SK-N-SH (cell line): Measurements from ENCODE around the gene DDX39B.

ENCODE experiments used
- EP300 ChIP-seq, 2 experiments: IDR thresholded peaks; 2 replicates each; pipeline versions ENCODE4 v1.4.0 to v1.6.1; 2012; ENCODE audit warnings: borderline replicate concordance in 1 of 2, low read depth in 1 of 2, low read length in 1 of 2
- EZH2phosphoT487 ChIP-seq: fragments of 200-600 bp; sonication (generic); IDR thresholded peaks from 2 replicates; pipeline ENCODE4 v1.6.1; 2017; ENCODE audit warnings: low read depth, mixed run types, mild to moderate bottlenecking, antibody characterized with exemption, moderate library complexity, borderline replicate concordance
- GABPA ChIP-seq: IDR thresholded peaks from 2 replicates; pipeline ENCODE4 v1.4.0; 2012; ENCODE audit warnings: low read depth, mild to moderate bottlenecking
- MXI1 ChIP-seq: IDR thresholded peaks from 2 replicates; pipeline ENCODE4 v1.6.1; 2012; ENCODE audit warnings: mild to moderate bottlenecking, low read depth, low read length, improper control_type of control experiment
- NFIC ChIP-seq: IDR thresholded peaks from 2 replicates; pipeline ENCODE4 v1.4.0; 2012; ENCODE audit warnings: borderline replicate concordance
- RAD21 ChIP-seq: IDR thresholded peaks from 2 replicates; pipeline ENCODE4 v1.6.1; 2012; ENCODE audit warnings: mild to moderate bottlenecking, low read length
- RCOR1 ChIP-seq: fragments of 150-350 bp; IDR thresholded peaks from 2 replicates; pipeline ENCODE4 v1.6.1; 2017; ENCODE audit warnings: antibody characterized with exemption, low read length
- SIN3A ChIP-seq: IDR thresholded peaks from 2 replicates; pipeline ENCODE4 v1.6.1; 2012; ENCODE audit warnings: low read depth, mild to moderate bottlenecking, low read length, moderate library complexity, borderline replicate concordance
- SMC3 ChIP-seq: IDR thresholded peaks from 2 replicates; pipeline ENCODE4 v1.6.1; 2012; ENCODE audit warnings: low read depth, low read length, improper control_type of control experiment
- TCF12 ChIP-seq: IDR thresholded peaks from 2 replicates; pipeline ENCODE4 v1.4.0; 2012
- TEAD4 ChIP-seq: IDR thresholded peaks from 2 replicates; pipeline ENCODE4 v1.4.0; 2012; ENCODE audit warnings: mild to moderate bottlenecking, borderline replicate concordance; ENCODE audit not compliant: insufficient read depth
- TF ChIP-seq, protein P1 (sequence below): fragments of 200-600 bp; sonication (generic); IDR thresholded peaks from 2 replicates; pipeline ENCODE4 v1.6.1; 2017; ENCODE audit warnings: antibody characterized with exemption, mild to moderate bottlenecking, moderate library complexity
- TF ChIP-seq, protein P2 (sequence below): IDR thresholded peaks from 2 replicates; pipeline ENCODE4 v1.6.1; 2012; ENCODE audit warnings: mild to moderate bottlenecking, low read depth, low read length, moderate library complexity

DNA sequence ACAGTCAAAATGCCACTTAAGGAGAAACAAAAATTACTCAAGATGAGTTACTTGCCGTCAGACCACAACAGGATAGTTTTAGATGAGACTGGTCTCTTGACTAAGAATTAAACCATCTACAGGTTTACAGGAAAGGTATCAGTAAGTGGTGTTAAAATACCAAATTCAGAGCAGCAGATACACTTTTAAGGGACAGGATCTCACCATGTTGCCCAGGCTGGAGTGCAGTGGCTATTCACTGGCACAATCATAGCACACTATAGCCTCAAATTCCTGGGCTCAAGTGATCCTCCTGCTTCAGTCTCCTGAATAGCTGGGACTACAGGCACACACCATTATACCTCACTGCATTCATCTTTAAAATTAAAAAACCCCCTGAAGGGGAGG is 8.4 kb downstream of the DDX39B start:
- TF ChIP-seq RCOR1: no peak
- TF ChIP-seq, protein P1, sequence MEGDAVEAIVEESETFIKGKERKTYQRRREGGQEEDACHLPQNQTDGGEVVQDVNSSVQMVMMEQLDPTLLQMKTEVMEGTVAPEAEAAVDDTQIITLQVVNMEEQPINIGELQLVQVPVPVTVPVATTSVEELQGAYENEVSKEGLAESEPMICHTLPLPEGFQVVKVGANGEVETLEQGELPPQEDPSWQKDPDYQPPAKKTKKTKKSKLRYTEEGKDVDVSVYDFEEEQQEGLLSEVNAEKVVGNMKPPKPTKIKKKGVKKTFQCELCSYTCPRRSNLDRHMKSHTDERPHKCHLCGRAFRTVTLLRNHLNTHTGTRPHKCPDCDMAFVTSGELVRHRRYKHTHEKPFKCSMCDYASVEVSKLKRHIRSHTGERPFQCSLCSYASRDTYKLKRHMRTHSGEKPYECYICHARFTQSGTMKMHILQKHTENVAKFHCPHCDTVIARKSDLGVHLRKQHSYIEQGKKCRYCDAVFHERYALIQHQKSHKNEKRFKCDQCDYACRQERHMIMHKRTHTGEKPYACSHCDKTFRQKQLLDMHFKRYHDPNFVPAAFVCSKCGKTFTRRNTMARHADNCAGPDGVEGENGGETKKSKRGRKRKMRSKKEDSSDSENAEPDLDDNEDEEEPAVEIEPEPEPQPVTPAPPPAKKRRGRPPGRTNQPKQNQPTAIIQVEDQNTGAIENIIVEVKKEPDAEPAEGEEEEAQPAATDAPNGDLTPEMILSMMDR: no peak
- TF ChIP-seq TCF12: no peak
- TF ChIP-seq RAD21: no peak
- TF ChIP-seq TEAD4: no peak
- no peak for TF ChIP-seq SIN3A
- TF ChIP-seq, protein P2, sequence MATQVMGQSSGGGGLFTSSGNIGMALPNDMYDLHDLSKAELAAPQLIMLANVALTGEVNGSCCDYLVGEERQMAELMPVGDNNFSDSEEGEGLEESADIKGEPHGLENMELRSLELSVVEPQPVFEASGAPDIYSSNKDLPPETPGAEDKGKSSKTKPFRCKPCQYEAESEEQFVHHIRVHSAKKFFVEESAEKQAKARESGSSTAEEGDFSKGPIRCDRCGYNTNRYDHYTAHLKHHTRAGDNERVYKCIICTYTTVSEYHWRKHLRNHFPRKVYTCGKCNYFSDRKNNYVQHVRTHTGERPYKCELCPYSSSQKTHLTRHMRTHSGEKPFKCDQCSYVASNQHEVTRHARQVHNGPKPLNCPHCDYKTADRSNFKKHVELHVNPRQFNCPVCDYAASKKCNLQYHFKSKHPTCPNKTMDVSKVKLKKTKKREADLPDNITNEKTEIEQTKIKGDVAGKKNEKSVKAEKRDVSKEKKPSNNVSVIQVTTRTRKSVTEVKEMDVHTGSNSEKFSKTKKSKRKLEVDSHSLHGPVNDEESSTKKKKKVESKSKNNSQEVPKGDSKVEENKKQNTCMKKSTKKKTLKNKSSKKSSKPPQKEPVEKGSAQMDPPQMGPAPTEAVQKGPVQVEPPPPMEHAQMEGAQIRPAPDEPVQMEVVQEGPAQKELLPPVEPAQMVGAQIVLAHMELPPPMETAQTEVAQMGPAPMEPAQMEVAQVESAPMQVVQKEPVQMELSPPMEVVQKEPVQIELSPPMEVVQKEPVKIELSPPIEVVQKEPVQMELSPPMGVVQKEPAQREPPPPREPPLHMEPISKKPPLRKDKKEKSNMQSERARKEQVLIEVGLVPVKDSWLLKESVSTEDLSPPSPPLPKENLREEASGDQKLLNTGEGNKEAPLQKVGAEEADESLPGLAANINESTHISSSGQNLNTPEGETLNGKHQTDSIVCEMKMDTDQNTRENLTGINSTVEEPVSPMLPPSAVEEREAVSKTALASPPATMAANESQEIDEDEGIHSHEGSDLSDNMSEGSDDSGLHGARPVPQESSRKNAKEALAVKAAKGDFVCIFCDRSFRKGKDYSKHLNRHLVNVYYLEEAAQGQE: no peak
- TF ChIP-seq MXI1: no peak
- TF ChIP-seq EP300 (IDR thresholded peaks at IDR 0.05; ENCODE audit: borderline replicate concordance in 1 of 2, low read depth in 1 of 2, low read length in 1 of 2): no peak
- TF ChIP-seq SMC3: no peak
- TF ChIP-seq EZH2phosphoT487: no peak
- TF ChIP-seq GABPA: no peak
- no peak for TF ChIP-seq NFIC
